Ovary (tissue), 3 donors: ENCODE data around the gene PDCD6IP.

Experiments
- POLR2A ChIP-seq: fragments of 450-650 bp; IDR thresholded peaks from one replicate; pipeline ENCODE4 v1.6.1; 2017; ENCODE audit warnings: antibody characterized with exemption, mild to moderate bottlenecking, moderate library complexity
- TF ChIP-seq, protein P1 (sequence below), 3 donors: fragments of 450-650 bp in 2 of 3; fragments of 200-600 bp in 1 of 3; IDR thresholded peaks; one replicate each; pipeline versions ENCODE4 v1.5.1 to v1.8.0; 2016 to 2022; ENCODE audit warnings: antibody characterized with exemption in 3 of 3, mild to moderate bottlenecking in 1 of 3
- donor health status: DM: no; HTN: no; CAD: no.

DNA sequence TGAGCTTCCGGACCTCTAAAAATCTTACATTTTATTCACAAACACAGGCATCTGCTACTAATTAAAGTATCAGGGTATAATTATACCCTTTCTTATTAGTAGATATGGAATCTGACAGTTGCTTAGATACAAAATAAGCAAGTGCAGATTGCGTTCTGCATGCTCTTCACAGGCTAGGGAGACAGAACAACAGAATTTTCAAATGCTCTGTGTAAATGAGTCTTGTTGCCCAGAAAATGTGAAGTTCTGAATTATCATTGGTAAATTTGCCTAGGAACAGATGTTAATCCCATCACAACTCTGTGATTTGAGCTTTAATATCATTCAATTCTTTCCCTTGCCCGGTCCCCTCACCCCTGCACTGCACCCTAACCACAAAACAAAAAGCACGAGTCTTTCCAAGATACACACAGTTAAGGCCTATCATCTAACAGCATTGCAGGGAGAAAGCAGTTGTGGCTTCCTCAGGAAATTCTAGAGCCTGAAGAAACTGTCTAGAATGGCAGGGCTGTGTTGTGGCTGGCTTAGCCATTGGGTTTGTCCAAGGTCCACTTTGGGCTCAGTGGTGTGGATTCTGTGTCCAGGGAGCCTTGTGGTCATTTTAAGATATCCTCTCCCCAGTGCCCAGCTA, 119.8 kb downstream of the PDCD6IP start:
- TF ChIP-seq, protein P1, sequence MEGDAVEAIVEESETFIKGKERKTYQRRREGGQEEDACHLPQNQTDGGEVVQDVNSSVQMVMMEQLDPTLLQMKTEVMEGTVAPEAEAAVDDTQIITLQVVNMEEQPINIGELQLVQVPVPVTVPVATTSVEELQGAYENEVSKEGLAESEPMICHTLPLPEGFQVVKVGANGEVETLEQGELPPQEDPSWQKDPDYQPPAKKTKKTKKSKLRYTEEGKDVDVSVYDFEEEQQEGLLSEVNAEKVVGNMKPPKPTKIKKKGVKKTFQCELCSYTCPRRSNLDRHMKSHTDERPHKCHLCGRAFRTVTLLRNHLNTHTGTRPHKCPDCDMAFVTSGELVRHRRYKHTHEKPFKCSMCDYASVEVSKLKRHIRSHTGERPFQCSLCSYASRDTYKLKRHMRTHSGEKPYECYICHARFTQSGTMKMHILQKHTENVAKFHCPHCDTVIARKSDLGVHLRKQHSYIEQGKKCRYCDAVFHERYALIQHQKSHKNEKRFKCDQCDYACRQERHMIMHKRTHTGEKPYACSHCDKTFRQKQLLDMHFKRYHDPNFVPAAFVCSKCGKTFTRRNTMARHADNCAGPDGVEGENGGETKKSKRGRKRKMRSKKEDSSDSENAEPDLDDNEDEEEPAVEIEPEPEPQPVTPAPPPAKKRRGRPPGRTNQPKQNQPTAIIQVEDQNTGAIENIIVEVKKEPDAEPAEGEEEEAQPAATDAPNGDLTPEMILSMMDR (IDR thresholded peaks at IDR 0.05) = no peak
- no peak for TF ChIP-seq POLR2A
